A673 (cell line): ENCODE data around the gene NUP210L. TPM values are rescaled to one million over a fixed set of nuclear protein-coding genes. Genes with fewer than 3 reads are reported as not detected.
A peak's percentile ranks its signal among the peaks of the same experiment; 100 is the strongest.

Source experiments
- BruUV-seq: library from RNA; stranded (reverse); fragments of 400-500 nt; replicated peaks from 2 replicates; lab custom pipeline; 2021; lab: Mats Ljungman, UMichigan
- CTCF ChIA-PET: fragments of 300-600 bp; sonication (Branson Sonifier 250); formaldehyde crosslinking; loops from one replicate; lab custom pipeline; 2022; ENCODE audit warnings: antibody characterized with exemption; lab: Charles Lee
- POLR2A ChIA-PET: fragments of 300-600 bp; sonication (Branson Sonifier 250); formaldehyde crosslinking; loops from one replicate; lab custom pipeline; 2022; ENCODE audit warnings: antibody characterized with exemption; ENCODE audit not compliant: low non-redundant PET; lab: Charles Lee
- DNase-seq: peaks from one replicate; pipeline ENCODE4 v3.0.0-alpha.2; 2015; ENCODE audit warnings: low spot score
- H3K27ac ChIP-seq: fragments of 200-600 bp; sonication (generic); 2 replicates; pipeline ENCODE4 v1.5.1; 2016; ENCODE audit warnings: mixed run types, low read depth, mild to moderate bottlenecking, mixed read lengths, antibody characterized with exemption, low read length; ENCODE audit not compliant: poor library complexity, severe bottlenecking
- H3K27me3 ChIP-seq: fragments of 200-600 bp; sonication (generic); replicated peaks from 2 replicates; pipeline ENCODE4 v1.6.1; 2017; ENCODE audit warnings: mixed run types, low read depth, mild to moderate bottlenecking, mixed read lengths, antibody characterized with exemption, low read length; ENCODE audit not compliant: insufficient read depth, poor library complexity
- H3K36me3 ChIP-seq: fragments of 200-600 bp; sonication (generic); 2 replicates; pipeline ENCODE4 v1.6.1; 2016; ENCODE audit warnings: mixed run types, mild to moderate bottlenecking, mixed read lengths, antibody characterized with exemption, low read length; ENCODE audit not compliant: insufficient read depth, poor library complexity, severe bottlenecking
- H3K4me1 ChIP-seq: fragments of 200-600 bp; sonication (generic); 2 replicates; pipeline ENCODE4 v1.6.1; 2017; ENCODE audit warnings: mixed run types, mild to moderate bottlenecking, mixed read lengths, antibody characterized with exemption, low read length; ENCODE audit not compliant: insufficient read depth, poor library complexity, severe bottlenecking
- H3K4me3 ChIP-seq: fragments of 200-600 bp; sonication (generic); 2 replicates; pipeline ENCODE4 v1.5.1; 2016; ENCODE audit warnings: low read depth, mixed run types, mild to moderate bottlenecking, mixed read lengths, low read length; ENCODE audit not compliant: poor library complexity, severe bottlenecking
- H3K9me3 ChIP-seq: fragments of 200-600 bp; sonication (generic); 2 replicates; pipeline ENCODE4 v1.6.1; 2016; ENCODE audit warnings: mixed run types, low read depth, mild to moderate bottlenecking, mixed read lengths, antibody characterized with exemption, low read length; ENCODE audit not compliant: poor library complexity, severe bottlenecking
- EZH2 ChIP-seq: fragments of 200-600 bp; sonication (generic); IDR thresholded peaks from 2 replicates; pipeline ENCODE4 v1.6.1; 2017; ENCODE audit warnings: borderline replicate concordance, low read depth, mild to moderate bottlenecking, mixed read lengths, antibody characterized with exemption, low read length; ENCODE audit not compliant: poor library complexity, severe bottlenecking
- intact Hi-C: fragments of 100-400 bp; cut with micrococcal nuclease; formaldehyde crosslinking; loops from one replicate; pipeline ENCODE4 v1.10.0; 2022; ENCODE audit not compliant: unreplicated experiment
- total RNA-seq: library from RNA; stranded (reverse); gene quantifications from 2 replicates; pipeline ENCODE4 v1.2.3, GENCODE V29; 2021
- TF ChIP-seq, protein P1 (sequence below): fragments of 300-800, 200-600 bp; sonication (generic); conservative IDR thresholded peaks from 2 replicates; pipeline ENCODE4 v1.5.1; 2017; ENCODE audit warnings: low read depth, mild to moderate bottlenecking, antibody characterized with exemption, low read length, moderate library complexity, mixed read lengths

Gene NUP210L
- total RNA-seq, 1 experiment from 2014 or later = 0.04 TPM

- DNase-seq = peak; percentile 54
- peak overlapping the region; percentile 41 for H3K27ac ChIP-seq
- POLR2A ChIA-PET = interaction anchor here (0.6 kb wide), 1 partner anchor 33 kb away, joined by 6 read pairs; no protein-coding TSS in a partner anchor
Observed at GRCh38 chr1:154178911-154179811, 24.3 kb upstream of the NUP210L start.

GRCh38 chr1:154178013-154178412, 23.1 kb upstream of the NUP210L start:
- Histone ChIP-seq H3K4me3 (no peak overlapping the region), H3K27me3 (no peaks in the 10 kb centered on the region), H3K36me3 (peaks cover 38% of the 10 kb centered on the region), H3K27ac (peak overlapping the region; percentile 41), H3K9me3 (no peaks in the 10 kb centered on the region), H3K4me1 (peaks cover 49% of the 10 kb centered on the region)
- DNase-seq = no peak
- BruUV-seq = no TSS peak
- ChIA-PET CTCF (no interaction called here), POLR2A (no interaction called here)
- intact Hi-C loops = no loop called here
- no peak for TF ChIP-seq EZH2
- TF ChIP-seq, protein P1, sequence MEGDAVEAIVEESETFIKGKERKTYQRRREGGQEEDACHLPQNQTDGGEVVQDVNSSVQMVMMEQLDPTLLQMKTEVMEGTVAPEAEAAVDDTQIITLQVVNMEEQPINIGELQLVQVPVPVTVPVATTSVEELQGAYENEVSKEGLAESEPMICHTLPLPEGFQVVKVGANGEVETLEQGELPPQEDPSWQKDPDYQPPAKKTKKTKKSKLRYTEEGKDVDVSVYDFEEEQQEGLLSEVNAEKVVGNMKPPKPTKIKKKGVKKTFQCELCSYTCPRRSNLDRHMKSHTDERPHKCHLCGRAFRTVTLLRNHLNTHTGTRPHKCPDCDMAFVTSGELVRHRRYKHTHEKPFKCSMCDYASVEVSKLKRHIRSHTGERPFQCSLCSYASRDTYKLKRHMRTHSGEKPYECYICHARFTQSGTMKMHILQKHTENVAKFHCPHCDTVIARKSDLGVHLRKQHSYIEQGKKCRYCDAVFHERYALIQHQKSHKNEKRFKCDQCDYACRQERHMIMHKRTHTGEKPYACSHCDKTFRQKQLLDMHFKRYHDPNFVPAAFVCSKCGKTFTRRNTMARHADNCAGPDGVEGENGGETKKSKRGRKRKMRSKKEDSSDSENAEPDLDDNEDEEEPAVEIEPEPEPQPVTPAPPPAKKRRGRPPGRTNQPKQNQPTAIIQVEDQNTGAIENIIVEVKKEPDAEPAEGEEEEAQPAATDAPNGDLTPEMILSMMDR = no peak

More at GRCh38 chr1:154178911-154179811, 24.3 kb upstream of the NUP210L start:
- no peaks in the 10 kb centered on the region for H3K9me3 ChIP-seq
- H3K27me3 ChIP-seq = no peaks in the 10 kb centered on the region
- CTCF ChIA-PET = no interaction called here
- H3K4me1 ChIP-seq = peaks cover 52% of the 10 kb centered on the region
- TF ChIP-seq, protein P1 = no peak
- TF ChIP-seq EZH2 = no peak
- intact Hi-C loops = no loop called here
- peaks cover 35% of the 10 kb centered on the region for H3K36me3 ChIP-seq
- BruUV-seq = no TSS peak
- peak overlapping the region; percentile 23 for H3K4me3 ChIP-seq

DNA sequence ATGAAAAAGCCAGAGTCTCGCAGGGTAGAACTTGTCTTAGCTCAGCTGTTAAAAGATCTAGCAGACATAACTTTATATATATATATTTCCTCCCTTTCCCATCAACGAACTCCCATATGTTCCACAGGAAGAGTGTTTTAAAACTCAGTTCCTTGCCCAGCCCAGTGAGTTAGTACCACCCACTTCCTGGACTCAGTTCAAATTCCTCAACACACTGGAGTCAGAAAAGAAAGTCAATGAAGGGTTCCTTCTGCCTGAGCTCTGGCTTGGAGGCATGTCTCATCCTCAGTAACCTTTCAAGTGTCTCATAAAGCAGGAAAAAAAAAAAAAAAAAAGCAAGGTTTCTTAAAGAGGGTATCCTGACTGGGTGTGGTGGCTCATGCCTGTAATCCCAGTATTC, 21.5 kb upstream of the NUP210L start:
- Histone ChIP-seq H3K9me3 (no peaks in the 10 kb centered on the region), H3K36me3 (peaks cover 55% of the 10 kb centered on the region), H3K27me3 (no peaks in the 10 kb centered on the region), H3K4me1 (peaks cover 48% of the 10 kb centered on the region), H3K27ac (no peak overlapping the region), H3K4me3 (no peak overlapping the region)
- ChIA-PET CTCF (interaction anchor here (0.6 kb wide), 1 partner anchor 150 kb away, joined by 3 read pairs; no protein-coding TSS in a partner anchor), POLR2A (no interaction called here)
- DNase-seq = peak; percentile 61
- BruUV-seq = no TSS peak
- intact Hi-C loops = no loop called here
- no peak for TF ChIP-seq EZH2
- TF ChIP-seq, protein P1 = no peak
